CD4-positive, alpha-beta T cell treated with Interleukin-21 for 1 hour (primary cell): ENCODE results near the gene GAP43.

Experiments used
- DNase-seq: peaks from one replicate; pipeline ENCODE4 v3.0.0-alpha.2; 2020

GAP43 gene

GRCh38 chr3:115627180-115628074, 4.1 kb downstream of the GAP43 start:
- DNase-seq: no peak

- DNase-seq: no peak
Observed at GRCh38 chr3:115628075-115628412, 4.7 kb downstream of the GAP43 start.

- no peak for DNase-seq
Observed at GRCh38 chr3:115630850-115631249, 7.5 kb downstream of the GAP43 start.

- DNase-seq: no peak
Observed at GRCh38 chr3:115632026-115632425, 8.7 kb downstream of the GAP43 start.

GRCh38 chr3:115633467-115633866, 10.2 kb downstream of the GAP43 start:
- DNase-seq: no peak

GRCh38 chr3:115634052-115634451, 10.7 kb downstream of the GAP43 start:
- no peak for DNase-seq

- DNase-seq: no peak
Observed at GRCh38 chr3:115635406-115635805, 12.1 kb downstream of the GAP43 start.

GRCh38 chr3:115638241-115638640, 14.9 kb downstream of the GAP43 start:
- DNase-seq: no peak

GRCh38 chr3:115638991-115639390, 15.7 kb downstream of the GAP43 start:
- no peak for DNase-seq

GRCh38 chr3:115644391-115644790, 21.1 kb downstream of the GAP43 start:
- DNase-seq: no peak

- DNase-seq: no peak
Observed at GRCh38 chr3:115646027-115646690, 22.8 kb downstream of the GAP43 start.

GRCh38 chr3:115648559-115648958, 25.2 kb downstream of the GAP43 start:
- no peak for DNase-seq

GRCh38 chr3:115651087-115651486, 27.8 kb downstream of the GAP43 start:
- no peak for DNase-seq

- no peak for DNase-seq
Observed at GRCh38 chr3:115651599-115651998, 28.3 kb downstream of the GAP43 start.

- DNase-seq: no peak
Observed at GRCh38 chr3:115652738-115653137, 29.4 kb downstream of the GAP43 start.

- no peak for DNase-seq
Observed at GRCh38 chr3:115655761-115656282, 32.5 kb downstream of the GAP43 start.

GRCh38 chr3:115657168-115657567, 33.9 kb downstream of the GAP43 start:
- no peak for DNase-seq

GRCh38 chr3:115658032-115658336, 34.7 kb downstream of the GAP43 start:
- DNase-seq: no peak

- peak; percentile 63 for DNase-seq
Observed at GRCh38 chr3:115658337-115659181, 35.2 kb downstream of the GAP43 start.

- DNase-seq: no peak
Observed at GRCh38 chr3:115659253-115660220, 36.2 kb downstream of the GAP43 start.

GRCh38 chr3:115660646-115661337, 37.5 kb downstream of the GAP43 start:
- DNase-seq: no peak

GRCh38 chr3:115662356-115662755, 39.0 kb downstream of the GAP43 start:
- DNase-seq: no peak
